Keratinocyte (primary cell): ENCODE results near the gene ACP2. TPM values are rescaled to one million over a fixed set of nuclear protein-coding genes. Genes with fewer than 3 reads are reported as not detected.

Experiments used
- DNase-seq: peaks from one replicate; pipeline ENCODE4 v3.0.0-alpha.2; 2011; ENCODE audit warnings: low read depth, missing footprints, low spot score
- FAIRE-seq: peaks from 2 replicates; lab custom pipeline; 2011; peaks lifted over from hg19 to GRCh38; lab: Jason Lieb, UNC
- H2AFZ ChIP-seq: 2 replicates; pipeline ENCODE4 v1.6.0; 2012; ENCODE audit warnings: low read length, control low read depth, inconsistent platforms; ENCODE audit not compliant: control insufficient read depth
- H3K27ac ChIP-seq: 2 replicates; pipeline ENCODE4 v1.5.1; 2011; ENCODE audit warnings: low read length; ENCODE audit not compliant: control insufficient read depth, insufficient read depth
- H3K27me3 ChIP-seq: 3 replicates; pipeline ENCODE4 v1.6.0; 2011; ENCODE audit warnings: low read length; ENCODE audit not compliant: control insufficient read depth, insufficient read depth; ENCODE audit errors: extremely low read depth
- H3K36me3 ChIP-seq, 2 experiments: 2 replicates in 1 of 2; 3 replicates in 1 of 2; pipeline ENCODE4 v1.5.1; 2011; ENCODE audit warnings: low read length in 2 of 2, mild to moderate bottlenecking in 1 of 2; ENCODE audit not compliant: control insufficient read depth in 2 of 2, insufficient read depth in 2 of 2; ENCODE audit errors: extremely low read depth in 1 of 2
- H3K4me1 ChIP-seq: 3 replicates; pipeline ENCODE4 v1.5.1; 2011; ENCODE audit warnings: low read length; ENCODE audit not compliant: control insufficient read depth, insufficient read depth; ENCODE audit errors: extremely low read depth
- H3K4me2 ChIP-seq: 3 replicates; pipeline ENCODE4 v1.6.0; 2011; ENCODE audit warnings: low read depth, low read length; ENCODE audit not compliant: control insufficient read depth, insufficient read depth; ENCODE audit errors: extremely low read depth
- H3K4me3 ChIP-seq, 3 experiments: fragments of 200-600 bp in 1 of 3; sonication (generic) in 1 of 3; 2 replicates in 2 of 3; 3 replicates in 1 of 3; pipeline ENCODE4 v1.5.1; 2011 to 2016; ENCODE audit warnings: low read length in 3 of 3, mild to moderate bottlenecking in 3 of 3, control low read depth in 2 of 3, inconsistent platforms in 1 of 3, low read depth in 1 of 3, mixed read lengths in 1 of 3, mixed run types in 1 of 3, moderate library complexity in 1 of 3; ENCODE audit not compliant: control insufficient read depth in 2 of 3, insufficient read depth in 2 of 3; ENCODE audit errors: extremely low read depth in 1 of 3
- H3K79me2 ChIP-seq: 2 replicates; pipeline ENCODE4 v1.6.0; 2012; ENCODE audit warnings: low read length; ENCODE audit not compliant: control insufficient read depth, insufficient read depth
- H3K9ac ChIP-seq: 3 replicates; pipeline ENCODE4 v1.6.0; 2011; ENCODE audit warnings: low read length; ENCODE audit not compliant: control insufficient read depth, insufficient read depth; ENCODE audit errors: extremely low read depth
- H3K9me1 ChIP-seq: 3 replicates; pipeline ENCODE4 v1.6.0; 2011; ENCODE audit warnings: low read length; ENCODE audit not compliant: control insufficient read depth, insufficient read depth; ENCODE audit errors: extremely low read depth
- H3K9me3 ChIP-seq: 2 replicates; pipeline ENCODE4 v1.5.1; 2012; ENCODE audit warnings: low read depth, low read length; ENCODE audit not compliant: control insufficient read depth
- H4K20me1 ChIP-seq: 3 replicates; pipeline ENCODE4 v1.6.0; 2011; ENCODE audit warnings: low read length; ENCODE audit not compliant: control insufficient read depth, insufficient read depth; ENCODE audit errors: extremely low read depth
- EZH2 ChIP-seq: IDR thresholded peaks from one replicate; pipeline ENCODE4 v1.6.1; 2012; ENCODE audit warnings: inconsistent platforms, mild to moderate bottlenecking, low read length, moderate library complexity
- dilution Hi-C: fragments of 300-500 bp; cut with MboI; formaldehyde crosslinking; loops from one replicate; pipeline ENCODE4 v1.7.0; 2020; ENCODE audit warnings: low sequenced_read_pairs; ENCODE audit not compliant: extremely low pct_ligation_motif_present
- polyA plus RNA-seq, 5 experiments: library from polyadenylated mRNA; depleted of rRNA in 3 of 5; stranded (reverse) in 3 of 5; stranded (forward) in 1 of 5; unstranded in 1 of 5; fragments of >200 nt; gene quantifications; 1 replicate in 1 of 5; 2 replicates in 3 of 5; 3 replicates in 1 of 5; pipeline versions ENCODE4 v1.2.1 to v1.2.3, GENCODE V29; 2011 to 2012; ENCODE audit warnings: missing spikeins in 2 of 5, low read depth in 1 of 5, low replicate concordance in 1 of 5
- TF ChIP-seq, protein P1 (sequence below), 3 experiments: IDR thresholded peaks in 1 of 3; conservative IDR thresholded peaks in 1 of 3; optimal IDR thresholded peaks in 1 of 3; 2 replicates in 2 of 3; 3 replicates in 1 of 3; pipeline versions ENCODE3 to v1.5.1; 2011; ENCODE audit warnings: low read length in 3 of 3, mild to moderate bottlenecking in 3 of 3, moderate library complexity in 2 of 3, control low read depth in 1 of 3, inconsistent platforms in 1 of 3; ENCODE audit not compliant: insufficient read depth in 2 of 3; ENCODE audit errors: extremely low read depth in 1 of 3

The ACP2 gene
- polyA plus RNA-seq, 1 donor (not counting 4 experiments of a cell fraction or from before 2014, with no cell fraction given) = 11.5 TPM

DNA sequence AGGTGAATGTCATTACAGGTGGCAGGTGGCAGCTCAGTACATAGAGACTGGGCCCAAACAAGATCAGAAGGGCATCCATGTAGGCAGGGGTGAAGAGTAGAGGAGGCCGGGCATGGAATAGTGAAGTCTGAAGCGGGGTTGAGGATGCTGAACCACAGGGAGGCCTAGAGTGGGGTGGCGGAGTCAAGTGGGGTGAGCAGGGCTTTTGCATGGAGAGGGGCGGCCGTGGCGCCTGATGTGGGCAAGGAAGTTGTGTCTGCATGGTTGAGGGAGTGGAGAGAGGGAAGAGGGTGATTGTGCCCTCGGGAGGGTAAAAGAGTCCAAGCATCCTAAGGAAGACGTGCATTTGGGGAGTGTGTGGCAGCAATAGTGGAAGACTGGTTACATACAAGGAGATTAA, 19.5 kb downstream of the ACP2 start:
- dilution Hi-C loops = no loop called here

DNA sequence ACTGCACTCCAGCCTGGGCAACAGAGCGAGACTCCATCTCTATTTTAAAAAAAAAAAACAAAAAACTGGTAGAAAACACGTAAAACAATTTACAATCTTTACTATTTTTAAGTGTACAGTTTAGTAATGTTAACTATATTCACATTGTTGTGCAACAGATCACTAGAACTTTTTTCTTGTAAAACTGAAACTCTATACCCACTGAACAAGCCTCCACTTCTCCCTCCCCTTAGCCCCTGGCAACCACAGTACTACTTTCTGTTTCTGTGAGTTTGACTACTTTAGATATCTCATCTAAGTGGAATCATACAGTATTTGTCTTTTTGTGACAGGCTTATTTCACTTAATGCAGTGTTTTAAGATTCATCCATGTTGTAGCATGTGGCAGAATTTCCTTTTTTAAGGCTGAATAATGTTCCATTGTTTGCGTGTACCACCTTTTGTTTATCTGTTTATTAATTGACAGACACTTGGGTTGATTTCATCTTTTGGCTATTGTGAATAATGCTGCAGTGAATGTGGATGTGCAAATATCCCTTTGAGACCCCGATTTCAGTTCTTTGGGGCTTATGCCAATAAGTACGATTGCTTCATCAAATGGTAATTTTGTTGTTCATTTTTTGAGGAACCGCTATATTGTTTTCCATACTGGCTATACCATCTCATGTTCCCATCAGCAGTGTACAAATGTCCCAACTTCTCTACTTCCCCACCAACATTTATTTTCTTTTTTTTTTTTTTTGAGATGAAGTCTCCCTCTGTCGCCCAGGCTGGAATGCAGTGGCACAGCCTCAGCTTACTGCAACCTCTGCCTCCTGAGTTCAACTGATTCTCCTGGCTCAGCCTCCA, 22.8 kb downstream of the ACP2 start:
- Histone ChIP-seq H3K27ac (no peak overlapping the region), H3K4me3 (no peak overlapping the region), H3K4me1 (no peaks in the 10 kb centered on the region), H3K36me3 (peaks cover 7 to 11% of the 10 kb centered on the region in 2 experiments), H2AFZ (no peak overlapping the region), H3K79me2 (peaks cover 2% of the 10 kb centered on the region), H3K9me1 (no peaks in the 10 kb centered on the region), H3K9ac (no peak overlapping the region), H4K20me1 (no peaks in the 10 kb centered on the region), H3K27me3 (no peaks in the 10 kb centered on the region), H3K4me2 (no peak overlapping the region), H3K9me3 (no peaks in the 10 kb centered on the region)
- FAIRE-seq (no peak), DNase-seq (no peak)
- dilution Hi-C loops = no loop called here
- TF ChIP-seq, protein P1, sequence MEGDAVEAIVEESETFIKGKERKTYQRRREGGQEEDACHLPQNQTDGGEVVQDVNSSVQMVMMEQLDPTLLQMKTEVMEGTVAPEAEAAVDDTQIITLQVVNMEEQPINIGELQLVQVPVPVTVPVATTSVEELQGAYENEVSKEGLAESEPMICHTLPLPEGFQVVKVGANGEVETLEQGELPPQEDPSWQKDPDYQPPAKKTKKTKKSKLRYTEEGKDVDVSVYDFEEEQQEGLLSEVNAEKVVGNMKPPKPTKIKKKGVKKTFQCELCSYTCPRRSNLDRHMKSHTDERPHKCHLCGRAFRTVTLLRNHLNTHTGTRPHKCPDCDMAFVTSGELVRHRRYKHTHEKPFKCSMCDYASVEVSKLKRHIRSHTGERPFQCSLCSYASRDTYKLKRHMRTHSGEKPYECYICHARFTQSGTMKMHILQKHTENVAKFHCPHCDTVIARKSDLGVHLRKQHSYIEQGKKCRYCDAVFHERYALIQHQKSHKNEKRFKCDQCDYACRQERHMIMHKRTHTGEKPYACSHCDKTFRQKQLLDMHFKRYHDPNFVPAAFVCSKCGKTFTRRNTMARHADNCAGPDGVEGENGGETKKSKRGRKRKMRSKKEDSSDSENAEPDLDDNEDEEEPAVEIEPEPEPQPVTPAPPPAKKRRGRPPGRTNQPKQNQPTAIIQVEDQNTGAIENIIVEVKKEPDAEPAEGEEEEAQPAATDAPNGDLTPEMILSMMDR (optimal IDR thresholded peaks at IDR 0.05 in 1 of 3, IDR thresholded peaks at IDR 0.05 in 1 of 3, conservative IDR thresholded peaks at IDR 0.05 in 1 of 3; ENCODE audit: extremely low read depth in 1 of 3, insufficient read depth in 2 of 3, low read length in 3 of 3) = no peak
- no peak for TF ChIP-seq EZH2

More for the DNA sequence above, 19.5 kb downstream of the ACP2 start:
- H2AFZ ChIP-seq = no peak overlapping the region
- H3K36me3 ChIP-seq = peaks cover 10% of the 10 kb centered on the region in 2 experiments
- no peaks in the 10 kb centered on the region for H3K9me1 ChIP-seq
- FAIRE-seq (no peak), DNase-seq (no peak)
- no peak overlapping the region for H3K9ac ChIP-seq
- H3K4me2 ChIP-seq = no peak overlapping the region
- H3K27me3 ChIP-seq = no peaks in the 10 kb centered on the region
- no peaks in the 10 kb centered on the region for H4K20me1 ChIP-seq
- no peak for TF ChIP-seq EZH2
- TF ChIP-seq, protein P1 (optimal IDR thresholded peaks at IDR 0.05 in 1 of 3, IDR thresholded peaks at IDR 0.05 in 1 of 3, conservative IDR thresholded peaks at IDR 0.05 in 1 of 3; ENCODE audit: extremely low read depth in 1 of 3, insufficient read depth in 2 of 3, low read length in 3 of 3) = no peak
- H3K4me3 ChIP-seq = no peak overlapping the region
- H3K4me1 ChIP-seq = no peaks in the 10 kb centered on the region
- no peak overlapping the region for H3K27ac ChIP-seq
- no peaks in the 10 kb centered on the region for H3K9me3 ChIP-seq
- H3K79me2 ChIP-seq = peaks cover 2% of the 10 kb centered on the region
